K562 (cell line): ENCODE results near the gene PAQR4.

Experiments used
- FOSL1 ChIP-seq: fragments of 200-800 bp; sonication (Bioruptor generic); conservative IDR thresholded peaks from 2 replicates; pipeline ENCODE4 v1.6.1; 2016; ENCODE audit warnings: missing genetic modification characterization, missing compliant biosample characterization
- ZNF143 ChIP-seq: sonication (generic); formaldehyde crosslinking; IDR thresholded peaks from 2 replicates; pipeline ENCODE4 v1.9.0; 2022; ENCODE audit warnings: mild to moderate bottlenecking, missing genetic modification reagents

GRCh38 chr16:2925951-2926649, 43.0 kb upstream of the PAQR4 start:
- TF ChIP-seq ZNF143 (CRISPR knock-in tag) (no peak), FOSL1 (tag) (no peak)
